IMR-90 (cell line): ENCODE results near the gene ANO7. TPM values are rescaled to one million over a fixed set of nuclear protein-coding genes. Genes with fewer than 3 reads are reported as not detected.

ENCODE experiments used
- ATAC-seq: fragments of 200-7000 bp; cut with Tn5 transposase; 2 replicates; pipeline ENCODE4 v1.9.1; 2020; ENCODE audit warnings: low read depth, mild to moderate bottlenecking, moderate library complexity
- BruUV-seq: library from RNA; stranded (reverse); fragments of 400-500 nt; replicated peaks from 2 replicates; lab custom pipeline; 2021; lab: Mats Ljungman, UMichigan
- CTCF ChIA-PET: fragments of 300-600 bp; formaldehyde crosslinking; extraction: SDS; loops from one replicate; lab custom pipeline; 2021; ENCODE audit warnings: antibody characterized with exemption; lab: Yijun Ruan, JAX
- POLR2A ChIA-PET: fragments of 300-600 bp; sonication (Branson Sonifier 250); formaldehyde crosslinking; loops from one replicate; lab custom pipeline; 2022; ENCODE audit warnings: antibody characterized with exemption; ENCODE audit not compliant: unreplicated experiment; lab: Charles Lee
- DNase-seq: peaks from one replicate; pipeline ENCODE4 v3.0.0; 2013
- H2AFZ ChIP-seq: replicated peaks from 2 replicates; pipeline ENCODE3; 2013; ENCODE audit warnings: low read length, mild to moderate bottlenecking; ENCODE audit not compliant: poor library complexity
- H2AK5ac ChIP-seq: 2 replicates; pipeline ENCODE4 v1.6.1; 2013; ENCODE audit warnings: low read depth, low read length, inconsistent platforms
- H2AK9ac ChIP-seq: replicated peaks from 2 replicates; pipeline ENCODE3; 2013; ENCODE audit warnings: mild to moderate bottlenecking, low read depth, low read length, moderate library complexity; ENCODE audit not compliant: poor library complexity
- H2BK120ac ChIP-seq: 2 replicates; pipeline ENCODE4 v1.6.1; 2013; ENCODE audit warnings: low read depth, low read length, inconsistent platforms
- H2BK15ac ChIP-seq: 3 replicates; pipeline ENCODE4 v1.6.1; 2013; ENCODE audit warnings: low read depth, low read length, inconsistent platforms
- H2BK20ac ChIP-seq: 2 replicates; pipeline ENCODE4 v1.6.1; 2013; ENCODE audit warnings: low read depth, mild to moderate bottlenecking, inconsistent platforms, low read length, moderate library complexity
- H2BK5ac ChIP-seq: 2 replicates; pipeline ENCODE4 v1.6.1; 2013; ENCODE audit warnings: mild to moderate bottlenecking, low read depth, low read length, inconsistent platforms; ENCODE audit not compliant: poor library complexity, severe bottlenecking
- H3K14ac ChIP-seq: replicated peaks from 2 replicates; pipeline ENCODE4 v1.6.1; 2013; ENCODE audit warnings: low read depth, low read length, inconsistent platforms
- H3K18ac ChIP-seq: 2 replicates; pipeline ENCODE4 v1.6.1; 2013; ENCODE audit warnings: low read depth, low read length, control low read depth
- H3K23ac ChIP-seq: 2 replicates; pipeline ENCODE4 v1.6.1; 2013; ENCODE audit warnings: low read depth, low read length, inconsistent platforms
- H3K27ac ChIP-seq: 2 replicates; pipeline ENCODE4 v1.5.1; 2013; ENCODE audit warnings: mild to moderate bottlenecking, control low read depth, low read length; ENCODE audit not compliant: insufficient read depth
- H3K27me3 ChIP-seq: 2 replicates; pipeline ENCODE4 v1.6.1; 2013; ENCODE audit warnings: low read length; ENCODE audit not compliant: control insufficient read depth, insufficient read depth
- H3K36me3 ChIP-seq: 2 replicates; pipeline ENCODE4 v1.6.1; 2013; ENCODE audit warnings: low read length, mixed read lengths; ENCODE audit not compliant: control insufficient read depth, insufficient read depth
- H3K4ac ChIP-seq: 2 replicates; pipeline ENCODE4 v1.6.1; 2013; ENCODE audit warnings: low read depth, low read length, inconsistent platforms
- H3K4me1 ChIP-seq: 2 replicates; pipeline ENCODE4 v1.6.1; 2013; ENCODE audit warnings: low read length, mixed read lengths; ENCODE audit not compliant: control insufficient read depth, insufficient read depth
- H3K4me2 ChIP-seq: 2 replicates; pipeline ENCODE4 v1.6.1; 2013; ENCODE audit warnings: low read depth, mild to moderate bottlenecking, control low read depth, low read length, moderate library complexity
- H3K4me3 ChIP-seq: 2 replicates; pipeline ENCODE4 v1.5.1; 2013; ENCODE audit warnings: low read depth, mild to moderate bottlenecking, control low read depth, low read length, moderate library complexity; ENCODE audit not compliant: insufficient read depth
- H3K56ac ChIP-seq: 2 replicates; pipeline ENCODE4 v1.6.1; 2013; ENCODE audit warnings: low read length, inconsistent platforms; ENCODE audit not compliant: insufficient read depth; ENCODE audit errors: extremely low read depth
- H3K79me1 ChIP-seq, 2 experiments: 2 replicates each; pipeline ENCODE4 v1.6.1; 2013; ENCODE audit warnings: low read length in 2 of 2, inconsistent platforms in 1 of 2, low read depth in 1 of 2
- H3K9ac ChIP-seq: 2 replicates; pipeline ENCODE4 v1.6.1; 2013; ENCODE audit warnings: low read depth, low read length, control low read depth
- H3K9me1 ChIP-seq: 2 replicates; pipeline ENCODE4 v1.6.1; 2013; ENCODE audit warnings: low read length, inconsistent platforms; ENCODE audit not compliant: insufficient read depth
- H3K9me3 ChIP-seq: 2 replicates; pipeline ENCODE4 v1.6.1; 2013; ENCODE audit warnings: low read length; ENCODE audit not compliant: control insufficient read depth, insufficient read depth
- H4K20me1 ChIP-seq: 2 replicates; pipeline ENCODE4 v1.6.1; 2013; ENCODE audit warnings: low read length, inconsistent platforms; ENCODE audit not compliant: insufficient read depth
- H4K5ac ChIP-seq: 2 replicates; pipeline ENCODE4 v1.6.1; 2013; ENCODE audit warnings: mild to moderate bottlenecking, low read depth, low read length, control low read depth
- H4K8ac ChIP-seq, 2 experiments: 2 replicates each; pipeline ENCODE4 v1.6.1; 2013; ENCODE audit warnings: low read depth in 2 of 2, low read length in 2 of 2, control low read depth in 1 of 2, inconsistent platforms in 1 of 2
- H4K91ac ChIP-seq: 2 replicates; pipeline ENCODE4 v1.6.1; 2013; ENCODE audit warnings: low read depth, low read length, inconsistent platforms; ENCODE audit not compliant: insufficient read depth
- BHLHE40 ChIP-seq: fragments of 150-350 bp; IDR thresholded peaks from 2 replicates; pipeline ENCODE4 v1.6.1; 2016; ENCODE audit warnings: mild to moderate bottlenecking, low read depth, low read length
- CEBPB ChIP-seq: IDR thresholded peaks from 2 replicates; pipeline ENCODE4 v1.6.1; 2012; ENCODE audit warnings: low read depth, low read length, improper control_type of control experiment
- CTCF ChIP-seq: conservative IDR thresholded peaks from 2 replicates; pipeline ENCODE4 v1.5.1; 2012; ENCODE audit warnings: mild to moderate bottlenecking, low read depth, low read length, improper control_type of control experiment
- MAZ ChIP-seq: IDR thresholded peaks from 2 replicates; pipeline ENCODE4 v1.6.1; 2012; ENCODE audit warnings: low read depth, mild to moderate bottlenecking, low read length, improper control_type of control experiment, moderate library complexity, borderline replicate concordance
- NFE2L2 ChIP-seq: fragments of 150-350 bp; IDR thresholded peaks from 2 replicates; pipeline ENCODE4 v1.6.1; 2016; ENCODE audit warnings: low read depth, mild to moderate bottlenecking, low read length
- POLR2A ChIP-seq: IDR thresholded peaks from 2 replicates; pipeline ENCODE4 v1.6.1; 2012; ENCODE audit warnings: mild to moderate bottlenecking, low read depth, low read length
- RAD21 ChIP-seq: IDR thresholded peaks from 2 replicates; pipeline ENCODE4 v1.6.1; 2012; ENCODE audit warnings: low read length, improper control_type of control experiment
- RCOR1 ChIP-seq: IDR thresholded peaks from 2 replicates; pipeline ENCODE4 v1.6.1; 2012; ENCODE audit warnings: mild to moderate bottlenecking, low read length, improper control_type of control experiment; ENCODE audit not compliant: insufficient replicate concordance
- SMC3 ChIP-seq: fragments of 150-350 bp; IDR thresholded peaks from 2 replicates; pipeline ENCODE4 v1.6.1; 2016; ENCODE audit warnings: low read depth, mild to moderate bottlenecking, antibody characterized with exemption, low read length, moderate library complexity
- USF2 ChIP-seq: fragments of 150-350 bp; IDR thresholded peaks from 2 replicates; pipeline ENCODE4 v1.6.1; 2017; ENCODE audit warnings: mild to moderate bottlenecking, antibody characterized with exemption, low read length, low read depth
- WGBS, 2 experiments: methylation state at CpG; one replicate each; pipeline versions ENCODE4 v1.1.5 to v1.1.7; 2013; ENCODE audit warnings: missing lambda C conversion rate in 2 of 2; ENCODE audit not compliant: insufficient read length in 1 of 2; ENCODE audit errors: extremely low coverage in 2 of 2; 5-methylcytosine and 5-hydroxymethylcytosine counted together
- dilution Hi-C: fragments of 300-500 bp; cut with HindIII; formaldehyde crosslinking; loops from one replicate; pipeline ENCODE4 v1.14.3; 2018; ENCODE audit warnings: low sequenced_read_pairs; ENCODE audit not compliant: unreplicated experiment
- in situ Hi-C: fragments of 300-500 bp; cut with MboI; formaldehyde crosslinking; loops from 3 replicates; pipeline ENCODE4 v1.14.3; 2019; ENCODE audit warnings: low sequenced_read_pairs, inconsistent platforms, mixed read lengths
- intact Hi-C: fragments of 100-400 bp; cut with micrococcal nuclease; formaldehyde crosslinking; loops from 2 replicates; pipeline ENCODE4 v1.10.0; 2022
- polyA plus RNA-seq, 3 experiments: library from polyadenylated mRNA; depleted of rRNA; stranded (reverse); fragments of >200 nt; gene quantifications; 2 replicates each; pipeline ENCODE4 v1.2.3, GENCODE V29; 2012; ENCODE audit warnings: low replicate concordance in 1 of 3
- total RNA-seq: library from RNA; depleted of rRNA; stranded (reverse); fragments of >200 nt; gene quantifications from 2 replicates; pipeline ENCODE4 v1.2.3, GENCODE V29; 2012

Gene ANO7
- total and polyA plus RNA-seq, 2 of the 4 experiments (the other 2 are of a cell fraction) = 0.36 to 3.4 TPM

- H4K8ac ChIP-seq = no peak overlapping the region
- no peak overlapping the region for H2BK20ac ChIP-seq
- ATAC-seq = peak; percentile 55
- TF ChIP-seq CTCF (0 out of 2 replicates have a peak, but pooled peaks have one; percentile 13), BHLHE40 (no peak), POLR2A (no peak; the same call in 1 of the 2 replicates), MAZ (no peak), NFE2L2 (no peak), CEBPB (no peak), RAD21 (peak; percentile 14; the same call in 1 of the 2 replicates), RCOR1 (no peak), SMC3 (peak; percentile 28), USF2 (no peak)
- H2BK120ac ChIP-seq = no peak overlapping the region
- H2AFZ ChIP-seq = peak overlapping the region; percentile 68
- H3K9me1 ChIP-seq = peaks cover 3% of the 10 kb centered on the region; the same call in 1 of the 2 replicates
- no peak overlapping the region for H3K9ac ChIP-seq
- peak overlapping the region; percentile 75; the same call in 1 of the 2 replicates for H2AK5ac ChIP-seq
- no peak overlapping the region for H3K23ac ChIP-seq
- intact Hi-C loops (no loop called here), dilution Hi-C loops (no loop called here), in situ Hi-C loops (loop anchor here (5.0 kb wide), 1 partner anchor 372 kb away; no protein-coding TSS in a partner anchor)
- CTCF ChIA-PET = interaction anchor here (0.6 to 1.8 kb wide), 2 partner anchors 100 to 373 kb away, joined by 3 to 4 read pairs; no protein-coding TSS in a partner anchor
- H3K79me1 ChIP-seq = peaks cover 12 to 37% of the 10 kb centered on the region in 2 experiments
- no peak overlapping the region for H2BK5ac ChIP-seq
- peaks cover 9% of the 10 kb centered on the region; the same call in 1 of the 2 replicates for H3K4me1 ChIP-seq
- no peaks in the 10 kb centered on the region for H3K9me3 ChIP-seq
- 39% methylated on average over 4 of the region's 26 CpGs; no CpG with 5 or more reads in 1 of the 2 experiments for WGBS, 2 experiments
- H2AK9ac ChIP-seq = peak overlapping the region; percentile 74
- no peak overlapping the region for H3K4me2 ChIP-seq
- no peak overlapping the region for H3K14ac ChIP-seq
- peaks cover 63% of the 10 kb centered on the region for H4K20me1 ChIP-seq
- no peaks in the 10 kb centered on the region for H3K27me3 ChIP-seq
- POLR2A ChIA-PET = no interaction called here
- no peak overlapping the region for H2BK15ac ChIP-seq
- no peak overlapping the region for H3K4ac ChIP-seq
- H3K56ac ChIP-seq = no peak overlapping the region
- H3K27ac ChIP-seq = no peak overlapping the region; the same call in 1 of the 2 replicates
- no peak overlapping the region for H3K18ac ChIP-seq
- no peak overlapping the region for H4K91ac ChIP-seq
- peak; percentile 66 for DNase-seq
- no peak overlapping the region for H3K4me3 ChIP-seq
- H3K36me3 ChIP-seq = peaks cover 37% of the 10 kb centered on the region
- H4K5ac ChIP-seq = no peak overlapping the region
- no TSS peak for BruUV-seq
Observed at GRCh38 chr2:241224018-241224850, 35.8 kb downstream of the ANO7 start.
